ENCODE results near the gene TOM1L2.

TOM1L2 gene

DNA sequence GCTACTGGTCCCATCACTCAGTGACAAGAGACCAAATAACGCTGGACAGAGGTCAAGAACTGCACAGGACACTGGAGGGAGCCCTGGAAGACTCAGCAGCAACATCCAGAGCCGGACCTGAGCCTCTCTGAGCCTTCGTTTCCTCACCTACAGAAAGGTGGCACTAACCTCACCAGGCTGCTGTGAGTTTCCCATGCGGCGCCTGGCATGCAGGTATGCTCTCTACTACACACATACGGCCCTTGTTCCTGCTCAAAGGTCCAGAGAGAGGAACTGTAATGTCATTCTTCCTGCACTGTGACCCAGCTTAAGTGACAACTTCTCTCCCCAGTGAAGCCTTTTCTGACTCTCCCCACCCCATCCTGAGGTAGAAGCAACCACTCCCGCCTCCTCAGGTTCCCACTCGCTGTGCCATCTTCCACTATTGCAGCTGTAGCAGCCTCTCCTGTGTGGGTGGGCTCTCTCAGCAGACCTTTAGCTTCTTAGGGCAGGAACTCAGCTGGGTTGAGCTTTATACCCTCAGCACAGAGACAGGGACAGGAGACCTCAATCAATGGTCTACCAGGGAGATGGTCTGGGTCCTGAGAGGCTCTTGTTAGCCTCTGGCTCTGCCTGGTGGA is 91.5 kb downstream of the TOM1L2 start:
- TF ChIP-seq, protein P1, sequence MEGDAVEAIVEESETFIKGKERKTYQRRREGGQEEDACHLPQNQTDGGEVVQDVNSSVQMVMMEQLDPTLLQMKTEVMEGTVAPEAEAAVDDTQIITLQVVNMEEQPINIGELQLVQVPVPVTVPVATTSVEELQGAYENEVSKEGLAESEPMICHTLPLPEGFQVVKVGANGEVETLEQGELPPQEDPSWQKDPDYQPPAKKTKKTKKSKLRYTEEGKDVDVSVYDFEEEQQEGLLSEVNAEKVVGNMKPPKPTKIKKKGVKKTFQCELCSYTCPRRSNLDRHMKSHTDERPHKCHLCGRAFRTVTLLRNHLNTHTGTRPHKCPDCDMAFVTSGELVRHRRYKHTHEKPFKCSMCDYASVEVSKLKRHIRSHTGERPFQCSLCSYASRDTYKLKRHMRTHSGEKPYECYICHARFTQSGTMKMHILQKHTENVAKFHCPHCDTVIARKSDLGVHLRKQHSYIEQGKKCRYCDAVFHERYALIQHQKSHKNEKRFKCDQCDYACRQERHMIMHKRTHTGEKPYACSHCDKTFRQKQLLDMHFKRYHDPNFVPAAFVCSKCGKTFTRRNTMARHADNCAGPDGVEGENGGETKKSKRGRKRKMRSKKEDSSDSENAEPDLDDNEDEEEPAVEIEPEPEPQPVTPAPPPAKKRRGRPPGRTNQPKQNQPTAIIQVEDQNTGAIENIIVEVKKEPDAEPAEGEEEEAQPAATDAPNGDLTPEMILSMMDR (IDR thresholded peaks at IDR 0.05) = no peak

GRCh38 chr17:17877529-17878358 is 94.5 kb downstream of the TOM1L2 start:
- TF ChIP-seq, protein P1 (IDR thresholded peaks at IDR 0.05) = no peak

DNA sequence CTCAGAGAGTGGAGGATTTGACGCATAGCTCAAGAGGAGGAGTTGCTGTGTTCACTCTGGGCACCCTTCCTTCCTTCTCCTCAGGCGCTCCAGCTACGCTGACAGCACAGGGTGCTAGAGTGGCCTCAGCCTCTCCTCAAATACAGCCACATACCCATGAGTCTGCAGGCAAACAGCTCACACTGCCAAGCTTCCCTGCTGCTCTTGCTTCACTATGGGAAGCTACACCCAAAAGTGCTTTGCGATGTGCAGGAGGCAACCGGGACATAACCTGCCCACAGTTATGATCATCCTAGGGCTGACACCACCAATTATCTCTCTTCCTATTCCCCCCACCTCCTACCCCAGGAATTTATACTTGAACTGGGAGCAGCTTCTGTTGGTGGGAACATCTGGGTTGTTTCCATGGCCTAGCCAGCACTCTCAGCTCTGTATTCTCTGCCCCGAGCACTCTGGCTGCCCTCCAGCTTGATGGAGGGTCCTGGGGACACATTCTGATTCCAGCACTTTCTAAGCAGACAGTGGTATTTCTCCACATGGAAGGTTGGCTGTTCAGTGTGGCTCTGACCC is 95.2 kb downstream of the TOM1L2 start:
- TF ChIP-seq, protein P1 (IDR thresholded peaks at IDR 0.05) = no peak

DNA sequence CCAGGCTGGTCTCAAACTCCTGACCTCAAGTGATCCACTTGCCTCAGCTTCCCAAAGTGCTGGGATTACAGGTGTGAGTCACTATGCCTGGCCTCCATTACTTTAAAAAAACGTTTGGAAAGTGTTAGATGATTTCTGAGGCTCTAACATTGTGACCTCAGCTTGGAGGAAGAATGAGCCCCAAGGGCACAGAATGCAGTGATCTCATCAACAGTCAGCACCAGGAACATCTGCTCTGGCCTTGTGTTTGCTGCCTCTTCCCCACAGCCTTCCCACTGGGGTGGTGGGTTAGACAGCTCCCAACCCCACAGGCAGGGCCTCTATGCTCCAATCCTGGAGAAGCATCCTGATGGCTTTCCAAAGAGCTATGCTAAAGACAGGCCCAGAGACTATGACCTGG is 97.7 kb downstream of the TOM1L2 start:
- TF ChIP-seq, protein P1 (IDR thresholded peaks at IDR 0.05) = no peak

- TF ChIP-seq, protein P1 (IDR thresholded peaks at IDR 0.05) = no peak
Observed at GRCh38 chr17:17873450-17873991, 98.7 kb downstream of the TOM1L2 start.

DNA sequence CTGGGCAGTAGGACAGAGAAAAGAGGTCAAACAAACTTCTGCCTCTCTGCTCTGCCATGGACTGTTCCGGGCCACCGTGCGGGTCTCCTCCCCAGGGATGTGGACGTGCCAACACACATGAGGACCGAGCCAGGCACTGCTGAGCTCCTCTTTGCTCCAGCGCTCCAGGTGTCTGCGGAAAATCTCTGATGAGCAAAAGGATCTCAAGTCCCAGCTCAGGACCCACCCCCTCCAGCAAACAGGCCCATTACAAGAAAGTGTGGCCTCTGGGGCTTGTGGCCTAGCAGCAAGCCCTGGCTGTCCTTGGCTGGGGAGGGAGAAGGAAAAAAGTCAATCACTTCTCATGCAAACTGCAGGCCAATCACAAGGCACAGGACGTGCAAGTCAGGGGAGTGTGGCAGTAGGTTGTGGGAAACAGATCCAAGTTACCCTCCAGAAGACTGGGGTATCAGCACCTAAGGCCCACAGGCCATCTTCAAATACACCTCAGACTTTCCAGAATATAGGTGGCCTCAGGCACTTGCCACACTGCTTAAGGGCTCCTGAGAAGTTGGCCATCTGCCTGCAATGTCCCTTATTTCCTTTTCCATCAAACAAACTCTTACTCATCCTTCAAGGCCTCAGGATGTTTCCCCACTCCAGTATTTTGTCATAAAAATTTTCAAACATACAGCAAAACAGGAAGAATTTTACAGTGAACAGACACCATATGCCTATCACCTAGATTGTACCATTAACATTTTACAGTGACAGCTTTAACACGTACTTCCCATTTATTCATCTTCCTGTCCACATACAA is 99.5 kb downstream of the TOM1L2 start:
- TF ChIP-seq, protein P1 (IDR thresholded peaks at IDR 0.05) = no peak

DNA sequence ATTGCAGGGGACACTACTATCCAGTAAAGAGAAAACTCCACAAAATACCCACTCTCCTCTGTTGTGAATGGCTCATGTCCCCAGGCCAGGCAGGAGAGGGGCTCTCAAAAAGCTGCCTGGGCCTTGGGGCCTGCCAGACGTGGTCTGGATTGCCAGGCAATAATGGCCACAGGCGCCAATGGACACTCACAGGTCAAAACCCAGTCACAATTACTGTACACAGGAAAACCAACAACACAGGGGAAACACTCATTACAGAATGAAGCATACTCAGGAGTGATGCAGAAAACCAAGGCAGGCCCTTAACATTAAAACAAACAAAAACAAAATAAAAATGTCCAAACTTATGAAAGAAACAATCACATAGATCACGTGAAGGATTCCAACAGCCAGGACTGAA is 100.3 kb downstream of the TOM1L2 start:
- TF ChIP-seq, protein P1 (IDR thresholded peaks at IDR 0.05) = no peak

Data from LNCAP (cell line).